ENCODE measurements around the gene KTN1.

DNA sequence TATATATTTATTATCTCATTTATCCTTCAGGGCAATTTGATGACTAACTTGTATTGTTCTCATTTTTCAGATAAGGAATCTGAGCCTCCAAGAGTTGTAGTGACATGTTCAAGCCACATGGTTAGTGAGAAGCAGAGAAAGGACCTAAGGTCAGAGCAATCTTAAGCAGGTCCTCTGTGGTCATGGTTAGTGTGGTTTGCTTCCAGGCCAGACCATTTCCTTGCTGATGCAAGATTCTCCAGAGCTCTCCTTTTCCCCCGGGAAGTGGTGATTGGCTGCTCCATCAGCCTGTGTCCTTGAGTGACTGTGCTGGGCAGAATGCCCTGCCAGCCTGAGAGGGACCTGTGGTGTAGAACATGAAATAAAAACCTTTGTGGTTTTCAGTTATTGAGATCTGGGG, 141.3 kb downstream of the KTN1 start:
- no peak for TF ChIP-seq CTCF (IDR thresholded peaks at IDR 0.05; ENCODE audit: insufficient read depth, low read length)
- TF ChIP-seq, protein P1, sequence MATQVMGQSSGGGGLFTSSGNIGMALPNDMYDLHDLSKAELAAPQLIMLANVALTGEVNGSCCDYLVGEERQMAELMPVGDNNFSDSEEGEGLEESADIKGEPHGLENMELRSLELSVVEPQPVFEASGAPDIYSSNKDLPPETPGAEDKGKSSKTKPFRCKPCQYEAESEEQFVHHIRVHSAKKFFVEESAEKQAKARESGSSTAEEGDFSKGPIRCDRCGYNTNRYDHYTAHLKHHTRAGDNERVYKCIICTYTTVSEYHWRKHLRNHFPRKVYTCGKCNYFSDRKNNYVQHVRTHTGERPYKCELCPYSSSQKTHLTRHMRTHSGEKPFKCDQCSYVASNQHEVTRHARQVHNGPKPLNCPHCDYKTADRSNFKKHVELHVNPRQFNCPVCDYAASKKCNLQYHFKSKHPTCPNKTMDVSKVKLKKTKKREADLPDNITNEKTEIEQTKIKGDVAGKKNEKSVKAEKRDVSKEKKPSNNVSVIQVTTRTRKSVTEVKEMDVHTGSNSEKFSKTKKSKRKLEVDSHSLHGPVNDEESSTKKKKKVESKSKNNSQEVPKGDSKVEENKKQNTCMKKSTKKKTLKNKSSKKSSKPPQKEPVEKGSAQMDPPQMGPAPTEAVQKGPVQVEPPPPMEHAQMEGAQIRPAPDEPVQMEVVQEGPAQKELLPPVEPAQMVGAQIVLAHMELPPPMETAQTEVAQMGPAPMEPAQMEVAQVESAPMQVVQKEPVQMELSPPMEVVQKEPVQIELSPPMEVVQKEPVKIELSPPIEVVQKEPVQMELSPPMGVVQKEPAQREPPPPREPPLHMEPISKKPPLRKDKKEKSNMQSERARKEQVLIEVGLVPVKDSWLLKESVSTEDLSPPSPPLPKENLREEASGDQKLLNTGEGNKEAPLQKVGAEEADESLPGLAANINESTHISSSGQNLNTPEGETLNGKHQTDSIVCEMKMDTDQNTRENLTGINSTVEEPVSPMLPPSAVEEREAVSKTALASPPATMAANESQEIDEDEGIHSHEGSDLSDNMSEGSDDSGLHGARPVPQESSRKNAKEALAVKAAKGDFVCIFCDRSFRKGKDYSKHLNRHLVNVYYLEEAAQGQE (IDR thresholded peaks at IDR 0.05; ENCODE audit: insufficient replicate concordance, low read depth) = no peak
- no peak for TF ChIP-seq POLR2AphosphoS5 (IDR thresholded peaks at IDR 0.05; ENCODE audit: low read depth)
